ENCODE data around the gene MAPK7. TPM values are rescaled to one million over a fixed set of nuclear protein-coding genes. Genes with fewer than 3 reads are reported as not detected.
A peak's percentile ranks its signal among the peaks of the same experiment; 100 is the strongest.

The MAPK7 gene
- total and polyA plus RNA-seq, 9 of the 15 experiments (the other 6 are each of a cell fraction or from before 2014, with no cell fraction given), result 0.46 to 7.5 (median 2.5) TPM

- intact Hi-C loops (cut with micrococcal nuclease), result no loop called here
- TF ChIP-seq CTCF (IDR thresholded peaks at IDR 0.05 in 2 of 3, conservative IDR thresholded peaks at IDR 0.05 in 1 of 3; ENCODE audit: insufficient read depth in 2 of 3, low read depth in 1 of 3, low read length in 3 of 3), result peak in 2 of 3 experiments; percentile 19 to 22; a peak in 3 of 6 replicates
- no peak for TF ChIP-seq KAT7 (CRISPR knock-in tag; IDR thresholded peaks at IDR 0.05; ENCODE audit: borderline replicate concordance)
- TF ChIP-seq REST (IDR thresholded peaks at IDR 0.05; ENCODE audit: borderline replicate concordance), result peak; percentile 29; the same call in 1 of the 2 replicates
- TF ChIP-seq REST (CRISPR knock-in tag; IDR thresholded peaks at IDR 0.05; ENCODE audit: low read depth), result no peak
- TF ChIP-seq MAFK (IDR thresholded peaks at IDR 0.05; ENCODE audit: low read length), result no peak
- Histone ChIP-seq H3K9me1 (ENCODE audit: control insufficient read depth, insufficient read depth, low read length) (no peaks in the 10 kb centered on the region), H3K27ac (ENCODE audit: extremely low read depth, low read depth, low read length) (no peak overlapping the region), H3K9ac (ENCODE audit: insufficient read depth in 1 of 2, low read depth in 2 of 2, low read length in 2 of 2) (no peak overlapping the region), H3K27me3 (ENCODE audit: control insufficient read depth in 2 of 2, insufficient read depth in 2 of 2, low read length in 2 of 2) (peaks cover 0 to 9% of the 10 kb centered on the region in 2 experiments; a peak in 1 of 5 replicates), H4K20me1 (replicated peaks; ENCODE audit: control insufficient read depth, insufficient read depth, low read length) (no peaks in the 10 kb centered on the region), H3K36me3 (ENCODE audit: control insufficient read depth, insufficient read depth, low read length) (no peaks in the 10 kb centered on the region), H3K9me3 (replicated peaks; ENCODE audit: control insufficient read depth, insufficient read depth, low read depth, low read length) (no peaks in the 10 kb centered on the region), H2AFZ (ENCODE audit: low read depth, low read length) (no peak overlapping the region), H3K79me2 (ENCODE audit: control insufficient read depth, insufficient read depth, low read length) (no peaks in the 10 kb centered on the region), H3K4me2 (ENCODE audit: insufficient read depth, low read length) (no peak overlapping the region), H3K4me1 (replicated peaks in 1 of 2; ENCODE audit: control insufficient read depth in 2 of 2, insufficient read depth in 2 of 2, low read length in 2 of 2) (no peaks in the 10 kb centered on the region), H3K4me3 (no peak overlapping the region)
- no peak for DNase-seq (ENCODE audit: extremely low read depth in 1 of 4, low spot score in 3 of 4)
- no peak for ATAC-seq
- no TSS peak for BruUV-seq (replicated peaks)
- CTCF ChIA-PET (ENCODE audit: low intra/inter-chr PET ratio), result no interaction called here
- no peak for FAIRE-seq
- POLR2A ChIA-PET, result interaction anchor here (0.5 to 1.3 kb wide), 2 partner anchors 11 to 36 kb away, joined by 3 to 4 read pairs; no protein-coding TSS in a partner anchor
- in situ Hi-C loops (cut with MboI), result no loop called here
- 17% methylated on average over 6 of the region's 6 CpGs for WGBS (ENCODE audit: insufficient coverage, low coverage, missing lambda C conversion rate)
Measured at GRCh38 chr17:19397556-19398041, 19.3 kb downstream of the MAPK7 start.

Measured in K562 (cell line).